ENCODE results near the gene GANAB. TPM values are rescaled to one million over a fixed set of nuclear protein-coding genes. Genes with fewer than 3 reads are reported as not detected.
"Not testable (repeated sequence)": the region's sequence is repeated elsewhere in the genome, so short reads cannot be mapped to it uniquely, and the experiment has no call there.

Gene GANAB
- total RNA-seq, 1 experiment from 2014 or later: 394 TPM

DNA sequence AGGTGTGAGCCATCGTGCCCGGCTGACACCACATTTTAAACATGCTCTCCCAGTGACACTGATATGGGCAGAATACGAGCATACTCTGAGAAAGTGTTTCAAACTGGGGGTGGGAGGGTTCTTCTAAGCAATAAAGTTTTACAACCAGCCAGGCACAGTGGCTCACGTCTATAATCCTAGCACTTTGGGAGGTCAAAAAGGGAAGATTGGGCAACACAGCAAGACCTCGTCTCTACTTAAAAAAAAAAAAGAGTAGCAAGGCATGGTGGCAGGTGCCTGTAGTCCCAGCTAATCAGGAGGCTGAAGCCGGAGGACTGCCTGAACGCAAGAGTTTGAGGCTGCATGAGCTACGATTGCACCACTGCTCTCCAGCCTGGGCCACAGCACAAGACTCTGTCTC lies 2.2 kb downstream of the GANAB start:
- no peak for DNase-seq (ENCODE audit: low spot score)
- in situ Hi-C loops (cut with HindIII; ENCODE audit: low sequenced_read_pairs): no loop called here

DNA sequence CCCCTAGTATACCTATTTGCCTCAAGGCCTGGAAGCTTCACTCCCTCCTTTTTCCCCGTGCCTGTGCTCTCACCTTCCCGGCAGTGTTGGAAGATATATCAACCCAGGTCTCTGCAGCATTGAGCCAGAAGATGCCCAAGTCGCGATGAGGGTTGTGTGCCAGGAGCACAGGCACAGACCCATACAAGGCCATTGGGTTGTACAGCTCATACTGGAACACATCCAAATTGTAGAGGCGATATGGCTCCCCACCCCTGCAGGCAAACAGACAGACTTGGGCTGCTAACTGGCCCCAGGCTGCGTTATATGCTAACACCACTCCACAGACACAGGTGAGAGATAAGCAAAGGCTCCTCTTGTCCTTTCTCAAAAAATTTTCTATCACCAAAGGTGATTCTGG lies 13.9 kb downstream of the GANAB start:
- DNase-seq (ENCODE audit: low spot score): no peak
- in situ Hi-C loops (cut with HindIII; ENCODE audit: low sequenced_read_pairs): no loop called here

DNA sequence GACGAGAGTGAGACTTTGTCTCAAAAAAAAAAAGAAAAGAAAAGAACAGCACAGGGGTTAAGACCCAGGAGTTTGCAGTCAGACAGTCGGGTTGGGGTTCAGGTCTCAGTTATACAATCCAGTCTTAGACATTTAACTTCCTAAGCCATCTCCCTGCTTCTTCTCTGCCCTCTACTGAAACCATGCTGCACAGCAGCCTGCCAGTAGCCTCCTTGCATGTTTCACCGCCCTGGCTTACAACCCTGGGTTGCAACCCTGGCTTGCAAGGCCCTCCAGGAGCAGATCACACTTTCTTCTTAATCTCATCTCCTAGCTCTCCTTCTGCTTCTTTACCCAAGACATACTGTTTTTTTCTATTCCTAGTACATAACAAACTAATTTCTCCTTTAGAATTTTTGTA lies 18.7 kb downstream of the GANAB start:
- DNase-seq (ENCODE audit: low spot score): no peak
- in situ Hi-C loops (cut with HindIII; ENCODE audit: low sequenced_read_pairs): no loop called here

DNA sequence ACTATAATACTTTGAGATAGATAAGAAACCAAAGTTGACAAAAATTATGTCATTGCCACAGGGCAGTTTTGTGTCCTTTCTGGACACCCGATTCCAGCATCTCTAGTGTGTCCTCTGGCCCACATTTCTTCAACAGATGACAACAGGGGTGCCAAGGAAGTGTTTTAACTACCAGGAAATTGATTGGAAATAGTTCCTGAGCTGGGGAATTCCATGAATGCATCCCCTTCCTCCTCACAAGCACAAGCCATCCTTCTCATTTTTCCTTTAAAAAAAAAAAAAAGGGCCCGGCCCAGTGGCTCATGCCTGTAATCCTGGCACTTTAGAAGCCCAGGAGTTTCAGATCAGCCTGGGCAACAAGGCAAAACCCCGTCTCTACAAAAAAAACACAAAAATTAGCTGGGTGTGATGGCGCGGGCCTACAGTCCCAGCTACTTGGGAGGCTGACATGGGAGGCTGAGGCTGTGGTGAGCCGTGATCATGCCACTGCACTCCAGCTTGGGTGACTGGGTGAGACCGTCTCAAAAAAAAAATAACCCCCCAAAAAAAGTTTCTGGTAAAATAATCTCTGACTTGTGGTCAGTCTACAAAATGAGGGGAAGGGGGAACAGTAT lies 23.8 kb downstream of the GANAB start:
- no peak for DNase-seq (ENCODE audit: low spot score)
- in situ Hi-C loops (cut with HindIII; ENCODE audit: low sequenced_read_pairs): no loop called here

GRCh38 chr11:62621567-62622470 lies 24.6 kb downstream of the GANAB start, which contains the start of gene B3GAT3:
B3GAT3 (minus strand) TSS chr11:62621986; CDS start chr11:62621947, 39 bp downstream.
- DNase-seq (ENCODE audit: low spot score): peak; percentile 98
- in situ Hi-C loops (cut with HindIII; ENCODE audit: low sequenced_read_pairs): no loop called here

DNA sequence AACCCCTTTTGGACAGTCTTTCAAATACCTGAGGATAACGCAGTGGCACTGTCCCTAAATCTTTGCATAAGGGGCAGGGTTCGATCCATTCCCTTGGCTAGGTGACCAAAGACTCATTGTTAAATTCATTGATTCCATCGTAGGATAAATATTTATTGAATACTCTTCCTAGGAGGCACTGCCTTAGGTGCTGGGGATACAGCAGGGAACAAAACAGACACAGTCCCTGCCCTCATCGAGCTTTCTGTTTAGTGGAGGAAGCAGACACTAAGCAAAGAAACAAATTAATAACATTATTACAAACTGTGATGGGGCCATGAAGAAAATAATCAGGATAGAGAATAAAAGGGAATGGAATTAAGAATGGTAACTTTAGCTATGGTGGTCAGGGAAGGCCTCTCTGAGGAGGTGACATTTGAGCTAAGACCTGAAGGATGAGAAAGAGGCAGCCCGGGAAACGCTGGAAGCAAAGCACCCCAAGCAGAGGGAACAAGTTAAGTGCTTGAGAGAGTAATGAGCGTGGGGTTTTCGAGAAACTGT lies 25.3 kb downstream of the GANAB start:
- in situ Hi-C loops (cut with HindIII; ENCODE audit: low sequenced_read_pairs): no loop called here
- DNase-seq (ENCODE audit: low spot score): no peak

- DNase-seq (ENCODE audit: low spot score); in situ Hi-C loops (cut with HindIII; ENCODE audit: low sequenced_read_pairs): not testable (repeated sequence)
These were observed 29.5 kb downstream of the GANAB start for GRCh38 chr11:62616957-62617356.

DNA sequence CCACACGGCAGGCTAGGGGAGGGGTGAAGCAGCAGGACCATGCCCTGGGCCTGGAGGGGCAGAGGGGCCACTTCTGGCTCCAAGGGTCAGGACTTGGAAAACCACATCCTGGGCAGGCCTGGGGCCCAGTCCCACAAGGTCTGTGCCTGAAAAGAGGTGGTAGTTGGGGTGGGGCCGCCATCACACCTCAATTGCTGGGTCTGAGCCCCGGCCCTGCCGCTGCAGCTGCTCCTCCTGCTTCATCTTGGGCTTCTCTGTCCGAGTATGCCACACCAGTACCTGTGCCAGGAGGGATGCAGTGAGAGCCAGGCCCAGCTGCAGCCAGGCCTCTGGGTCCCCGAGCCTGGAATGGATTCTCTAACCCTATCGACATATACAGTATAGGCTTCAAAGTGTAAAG lies 30.9 kb downstream of the GANAB start:
- DNase-seq (ENCODE audit: low spot score): no peak
- in situ Hi-C loops (cut with HindIII; ENCODE audit: low sequenced_read_pairs): no loop called here

DNA sequence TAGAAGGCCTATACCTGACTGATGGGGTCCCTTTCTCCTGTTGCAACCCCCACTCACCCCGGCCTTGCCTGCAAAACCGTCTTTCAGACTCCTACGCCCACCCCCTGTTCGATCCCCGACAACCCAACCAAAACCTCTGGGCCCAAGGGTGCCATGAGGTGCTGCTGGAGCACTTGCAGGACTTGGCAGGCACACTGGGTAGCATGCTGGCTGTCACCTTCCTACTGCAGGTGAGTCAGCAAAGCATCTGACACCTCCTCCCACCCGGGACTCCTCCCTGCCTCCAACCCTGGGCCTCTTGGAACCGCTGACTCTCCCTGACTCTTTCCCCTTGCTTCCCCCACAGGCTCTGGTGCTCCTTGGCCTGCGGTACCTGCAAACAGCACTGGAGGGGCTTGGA lies 32.1 kb downstream of the GANAB start:
- in situ Hi-C loops (cut with HindIII; ENCODE audit: low sequenced_read_pairs): no loop called here
- no peak for DNase-seq (ENCODE audit: low spot score)

DNA sequence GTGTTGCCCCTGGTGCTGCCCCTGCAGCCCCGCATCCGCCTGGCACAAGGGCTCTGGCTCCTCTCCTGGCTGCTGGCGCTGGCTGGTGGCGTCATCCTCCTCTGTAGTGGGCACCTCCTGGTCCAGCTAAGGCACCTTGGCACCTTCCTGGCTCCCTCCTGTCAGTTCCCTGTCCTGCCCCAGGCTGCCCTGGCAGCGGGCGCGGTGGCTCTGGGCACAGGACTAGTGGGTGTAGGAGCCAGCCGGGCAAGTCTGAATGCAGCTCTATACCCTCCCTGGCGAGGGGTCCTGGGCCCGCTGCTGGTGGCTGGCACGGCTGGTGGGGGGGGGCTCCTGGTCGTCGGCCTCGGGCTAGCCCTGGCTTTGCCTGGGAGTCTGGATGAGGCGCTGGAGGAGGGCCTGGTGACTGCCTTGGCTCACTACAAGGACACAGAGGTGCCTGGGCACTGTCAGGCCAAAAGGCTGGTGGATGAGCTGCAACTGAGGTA lies 33.1 kb downstream of the GANAB start:
- in situ Hi-C loops (cut with HindIII; ENCODE audit: low sequenced_read_pairs): no loop called here
- peak; percentile 71 for DNase-seq (ENCODE audit: low spot score)

GRCh38 chr11:62612366-62613290 lies 33.8 kb downstream of the GANAB start, which contains the start of the genes EML3 and ROM1:
EML3 (minus strand) TSS chr11:62612775; CDS start chr11:62612457, 318 bp downstream.
ROM1 (plus strand) TSS chr11:62613257; CDS start chr11:62613282, 25 bp downstream.
- DNase-seq (ENCODE audit: low spot score): peak; percentile 80
- in situ Hi-C loops (cut with HindIII; ENCODE audit: low sequenced_read_pairs): no loop called here

- DNase-seq (ENCODE audit: low spot score): peak; percentile 62
- in situ Hi-C loops (cut with HindIII; ENCODE audit: low sequenced_read_pairs): no loop called here
These were observed 34.6 kb downstream of the GANAB start for GRCh38 chr11:62611705-62612365.

DNA sequence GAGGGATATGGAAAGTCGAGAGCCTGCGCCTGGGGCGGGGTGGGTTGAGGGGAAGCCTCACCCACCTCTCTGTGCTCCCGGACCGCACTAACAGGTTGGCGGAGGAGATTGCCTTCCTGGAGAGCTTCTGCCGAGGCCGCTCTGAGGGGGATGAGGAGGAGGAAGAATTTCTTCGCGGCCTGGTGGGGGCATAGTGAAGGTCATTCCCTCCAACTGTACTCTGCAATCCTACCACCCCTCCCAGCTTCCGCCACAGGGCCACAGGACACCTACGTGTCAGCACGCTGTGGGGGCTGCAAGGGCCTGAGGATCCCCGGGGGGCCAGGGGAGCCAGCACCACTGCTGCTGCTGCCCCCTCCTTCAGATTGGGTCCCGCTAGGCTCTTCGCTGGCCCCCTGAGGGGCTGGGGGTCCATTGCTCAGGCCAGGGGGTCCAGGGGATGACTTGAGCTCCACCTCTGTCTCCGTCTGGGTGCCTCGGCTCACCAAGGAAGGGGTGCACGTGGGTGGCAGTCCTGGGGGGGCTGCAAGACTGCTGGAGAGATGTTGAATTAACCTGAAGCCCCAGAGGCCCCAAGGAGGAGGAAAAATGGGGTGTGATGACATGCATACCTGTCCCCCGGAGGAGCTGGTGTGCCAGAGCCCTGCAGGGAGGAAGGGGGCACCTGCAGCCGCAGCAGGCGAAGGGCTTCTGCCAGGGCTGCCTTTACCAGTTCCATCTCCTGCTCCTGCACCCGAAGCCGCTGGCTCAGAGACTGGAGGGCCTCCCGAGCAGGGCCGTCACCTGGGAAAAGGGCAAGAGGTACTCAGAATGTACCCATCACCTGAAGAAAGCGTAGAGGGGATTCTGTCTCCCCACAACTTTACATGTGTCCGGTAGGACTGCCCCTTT lies 35.4 kb downstream of the GANAB start:
- in situ Hi-C loops (cut with HindIII; ENCODE audit: low sequenced_read_pairs): no loop called here
- no peak for DNase-seq (ENCODE audit: low spot score)

GRCh38 chr11:62610403-62610802 lies 36.0 kb downstream of the GANAB start:
- no peak for DNase-seq (ENCODE audit: low spot score)
- in situ Hi-C loops (cut with HindIII; ENCODE audit: low sequenced_read_pairs): no loop called here

DNA sequence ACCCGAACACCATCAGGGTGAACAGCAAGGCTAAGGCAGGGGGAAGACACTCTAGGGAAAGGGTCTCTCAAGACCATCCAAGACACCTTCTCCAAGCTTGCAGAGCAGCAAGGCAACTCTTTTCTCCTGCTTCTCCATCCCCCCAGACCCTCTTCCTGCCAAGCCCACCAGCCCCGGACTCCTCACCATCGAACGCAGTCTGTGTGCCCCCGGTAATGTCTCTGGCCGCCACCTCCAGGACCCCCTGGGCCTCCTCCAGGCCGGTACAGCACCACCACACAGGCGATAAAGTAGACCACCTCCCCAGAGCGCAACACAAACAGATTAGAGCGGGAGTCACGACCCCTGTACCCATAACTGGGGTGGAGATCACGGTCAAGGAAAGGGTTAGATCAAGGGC lies 37.6 kb downstream of the GANAB start:
- DNase-seq (ENCODE audit: low spot score): no peak
- in situ Hi-C loops (cut with HindIII; ENCODE audit: low sequenced_read_pairs): no loop called here

- DNase-seq (ENCODE audit: low spot score): no peak
- in situ Hi-C loops (cut with HindIII; ENCODE audit: low sequenced_read_pairs): no loop called here
These were observed 38.7 kb downstream of the GANAB start for GRCh38 chr11:62607714-62608113.

- no peak for DNase-seq (ENCODE audit: low spot score)
- in situ Hi-C loops (cut with HindIII; ENCODE audit: low sequenced_read_pairs): no loop called here
These were observed 40.5 kb downstream of the GANAB start for GRCh38 chr11:62605902-62606301.

GRCh38 chr11:62605467-62605866 lies 40.9 kb downstream of the GANAB start:
- DNase-seq (ENCODE audit: low spot score): no peak
- in situ Hi-C loops (cut with HindIII; ENCODE audit: low sequenced_read_pairs): no loop called here

All from G401 (cell line).